Fibroblast of lung (primary cell): Measurements from ENCODE around the gene ELAVL1.

Source experiments
- EZH2 ChIP-seq: IDR thresholded peaks from 2 replicates; pipeline ENCODE4 v1.5.1; 2012; ENCODE audit warnings: low read length, control low read depth, mild to moderate bottlenecking; ENCODE audit errors: missing control alignments
- TF ChIP-seq, protein P1 (sequence below), 2 donors: IDR thresholded peaks in 1 of 2; conservative IDR thresholded peaks in 1 of 2; 1 replicate in 1 of 2; 2 replicates in 1 of 2; pipeline ENCODE4 v1.5.1; 2011 to 2012; ENCODE audit warnings: low read length in 2 of 2, control low read depth in 1 of 2, inconsistent platforms in 1 of 2, low read depth in 1 of 2, mild to moderate bottlenecking in 1 of 2

- TF ChIP-seq, protein P1, sequence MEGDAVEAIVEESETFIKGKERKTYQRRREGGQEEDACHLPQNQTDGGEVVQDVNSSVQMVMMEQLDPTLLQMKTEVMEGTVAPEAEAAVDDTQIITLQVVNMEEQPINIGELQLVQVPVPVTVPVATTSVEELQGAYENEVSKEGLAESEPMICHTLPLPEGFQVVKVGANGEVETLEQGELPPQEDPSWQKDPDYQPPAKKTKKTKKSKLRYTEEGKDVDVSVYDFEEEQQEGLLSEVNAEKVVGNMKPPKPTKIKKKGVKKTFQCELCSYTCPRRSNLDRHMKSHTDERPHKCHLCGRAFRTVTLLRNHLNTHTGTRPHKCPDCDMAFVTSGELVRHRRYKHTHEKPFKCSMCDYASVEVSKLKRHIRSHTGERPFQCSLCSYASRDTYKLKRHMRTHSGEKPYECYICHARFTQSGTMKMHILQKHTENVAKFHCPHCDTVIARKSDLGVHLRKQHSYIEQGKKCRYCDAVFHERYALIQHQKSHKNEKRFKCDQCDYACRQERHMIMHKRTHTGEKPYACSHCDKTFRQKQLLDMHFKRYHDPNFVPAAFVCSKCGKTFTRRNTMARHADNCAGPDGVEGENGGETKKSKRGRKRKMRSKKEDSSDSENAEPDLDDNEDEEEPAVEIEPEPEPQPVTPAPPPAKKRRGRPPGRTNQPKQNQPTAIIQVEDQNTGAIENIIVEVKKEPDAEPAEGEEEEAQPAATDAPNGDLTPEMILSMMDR (conservative IDR thresholded peaks at IDR 0.05 in 1 of 2, IDR thresholded peaks at IDR 0.05 in 1 of 2; ENCODE audit: low read depth in 1 of 2, low read length in 2 of 2) = no peak
- no peak for TF ChIP-seq EZH2
Observed at GRCh38 chr19:7968796-7969554, 36.5 kb downstream of the ELAVL1 start.
